SU-DHL-6 (cell line): ENCODE data around the gene GBA2.

Experiments used
- EZH2phosphoT487 ChIP-seq: fragments of 200-600 bp; sonication (generic), shearing (Covaris generic); conservative IDR thresholded peaks from 2 replicates; pipeline ENCODE4 v1.6.1; 2018; ENCODE audit warnings: mild to moderate bottlenecking, antibody characterized with exemption, low read length, moderate library complexity, mixed read lengths
- TF ChIP-seq, protein P1 (sequence below): fragments of 200-600 bp; sonication (generic); IDR thresholded peaks from one replicate; pipeline ENCODE4 v1.5.1; 2017; ENCODE audit warnings: antibody characterized with exemption, mild to moderate bottlenecking, low read length, moderate library complexity; ENCODE audit not compliant: insufficient read depth, poor library complexity, severe bottlenecking

DNA sequence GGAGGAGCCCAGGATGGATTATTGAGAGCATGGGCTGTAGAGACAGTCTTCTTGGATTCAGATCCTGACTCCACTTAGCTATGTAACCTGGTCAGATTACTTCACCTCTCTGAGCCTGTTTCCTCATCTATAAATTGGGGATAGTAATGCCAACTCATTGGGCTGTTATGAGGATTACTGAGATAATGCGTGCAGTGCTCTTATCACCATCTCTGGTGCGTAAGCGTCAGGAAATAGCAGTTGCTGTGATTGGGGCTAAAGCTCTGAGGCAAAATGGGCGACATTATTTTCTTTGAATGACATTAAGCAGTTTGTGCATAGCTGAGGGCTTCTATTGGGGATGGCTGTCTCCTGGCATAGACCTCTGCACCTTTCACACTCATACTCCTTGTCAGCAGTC is 6.0 kb upstream of the GBA2 start:
- TF ChIP-seq, protein P1, sequence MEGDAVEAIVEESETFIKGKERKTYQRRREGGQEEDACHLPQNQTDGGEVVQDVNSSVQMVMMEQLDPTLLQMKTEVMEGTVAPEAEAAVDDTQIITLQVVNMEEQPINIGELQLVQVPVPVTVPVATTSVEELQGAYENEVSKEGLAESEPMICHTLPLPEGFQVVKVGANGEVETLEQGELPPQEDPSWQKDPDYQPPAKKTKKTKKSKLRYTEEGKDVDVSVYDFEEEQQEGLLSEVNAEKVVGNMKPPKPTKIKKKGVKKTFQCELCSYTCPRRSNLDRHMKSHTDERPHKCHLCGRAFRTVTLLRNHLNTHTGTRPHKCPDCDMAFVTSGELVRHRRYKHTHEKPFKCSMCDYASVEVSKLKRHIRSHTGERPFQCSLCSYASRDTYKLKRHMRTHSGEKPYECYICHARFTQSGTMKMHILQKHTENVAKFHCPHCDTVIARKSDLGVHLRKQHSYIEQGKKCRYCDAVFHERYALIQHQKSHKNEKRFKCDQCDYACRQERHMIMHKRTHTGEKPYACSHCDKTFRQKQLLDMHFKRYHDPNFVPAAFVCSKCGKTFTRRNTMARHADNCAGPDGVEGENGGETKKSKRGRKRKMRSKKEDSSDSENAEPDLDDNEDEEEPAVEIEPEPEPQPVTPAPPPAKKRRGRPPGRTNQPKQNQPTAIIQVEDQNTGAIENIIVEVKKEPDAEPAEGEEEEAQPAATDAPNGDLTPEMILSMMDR: no peak
- no peak for TF ChIP-seq EZH2phosphoT487
